ENCODE data around the gene FOXC1.
A peak's percentile ranks its signal among the peaks of the same experiment; 100 is the strongest.

Gene FOXC1

GRCh38 chr6:1600063-1600763 is 9.5 kb upstream of the FOXC1 start:
- DNase-seq = no peak

GRCh38 chr6:1600764-1601157 is 9.0 kb upstream of the FOXC1 start:
- DNase-seq = peak; percentile 13

- peak; percentile 19 for DNase-seq
Observed at GRCh38 chr6:1601158-1602048, 8.3 kb upstream of the FOXC1 start.

- DNase-seq = no peak
Observed at GRCh38 chr6:1602049-1602713, 7.5 kb upstream of the FOXC1 start.

- peak; percentile 41 for DNase-seq
Observed at GRCh38 chr6:1603708-1604107, 6.0 kb upstream of the FOXC1 start.

- peak; percentile 77 for DNase-seq
Observed at GRCh38 chr6:1604158-1605003, 5.3 kb upstream of the FOXC1 start.

- peak; percentile 39 for DNase-seq
Observed at GRCh38 chr6:1605004-1605892, 4.5 kb upstream of the FOXC1 start.

- DNase-seq = peak; percentile 25
Observed at GRCh38 chr6:1605893-1606779, 3.6 kb upstream of the FOXC1 start.

- DNase-seq = no peak
Observed at GRCh38 chr6:1606780-1607515, 2.8 kb upstream of the FOXC1 start.

GRCh38 chr6:1607516-1608221 is 2.0 kb upstream of the FOXC1 start:
- no peak for DNase-seq

GRCh38 chr6:1608222-1609040 is 1.3 kb upstream of the FOXC1 start:
- no peak for DNase-seq

- peak; percentile 79 for DNase-seq
Observed at GRCh38 chr6:1609041-1609647, 571 bp upstream of the FOXC1 start.

GRCh38 chr6:1610497-1611321 is 994 bp downstream of the FOXC1 start:
- no peak for DNase-seq

GRCh38 chr6:1611322-1611571 is 1.5 kb downstream of the FOXC1 start:
- DNase-seq = no peak

GRCh38 chr6:1611572-1612298 is 2.0 kb downstream of the FOXC1 start:
- no peak for DNase-seq

- no peak for DNase-seq
Observed at GRCh38 chr6:1612299-1612973, 2.7 kb downstream of the FOXC1 start.
